GM23338 (cell line): Measurements from ENCODE around the gene OPN4. TPM values are rescaled to one million over a fixed set of nuclear protein-coding genes. Genes with fewer than 3 reads are reported as not detected.
A peak's percentile ranks its signal among the peaks of the same experiment; 100 is the strongest.

Experiments
- ATAC-seq: fragments of 200-7000 bp; cut with Tn5 transposase; 3 replicates; pipeline ENCODE4 v1.9.1; 2020
- DNase-seq: peaks from one replicate; pipeline ENCODE4 v3.0.0-alpha.2; 2015; ENCODE audit warnings: low spot score
- H2AFZ ChIP-seq: fragments of 200-600 bp; sonication (generic); 2 replicates; pipeline ENCODE4 v1.8.0; 2016; ENCODE audit warnings: antibody characterized with exemption, mild to moderate bottlenecking, moderate library complexity
- H3F3A ChIP-seq: fragments of 200-600 bp; sonication (generic); replicated peaks from 2 replicates; pipeline ENCODE4 v1.8.0; 2017; ENCODE audit warnings: antibody characterized with exemption, mixed run types, low read depth
- H3K27ac ChIP-seq: fragments of 200-600 bp; sonication (generic); 2 replicates; pipeline ENCODE4 v1.6.1; 2016; ENCODE audit warnings: low read depth
- H3K27me3 ChIP-seq: fragments of 200-600 bp; sonication (generic); 2 replicates; pipeline ENCODE4 v1.8.0; 2016; ENCODE audit warnings: mild to moderate bottlenecking, mixed run types, moderate library complexity; ENCODE audit not compliant: insufficient read depth
- H3K36me3 ChIP-seq: fragments of 200-600 bp; sonication (generic); 2 replicates; pipeline ENCODE4 v1.8.0; 2016; ENCODE audit warnings: mild to moderate bottlenecking; ENCODE audit not compliant: insufficient read depth
- H3K4me1 ChIP-seq: fragments of 200-600 bp; sonication (generic); 2 replicates; pipeline ENCODE4 v1.8.0; 2016; ENCODE audit warnings: mild to moderate bottlenecking, moderate library complexity; ENCODE audit not compliant: insufficient read depth
- H3K4me2 ChIP-seq: fragments of 200-600 bp; sonication (generic); 2 replicates; pipeline ENCODE4 v1.7.1; 2017; ENCODE audit warnings: mixed run types
- H3K4me3 ChIP-seq: fragments of 200-600 bp; sonication (generic); 2 replicates; pipeline ENCODE4 v1.6.1; 2016; ENCODE audit warnings: mixed run types
- H3K79me2 ChIP-seq: fragments of 200-600 bp; sonication (generic); replicated peaks from 2 replicates; pipeline ENCODE4 v1.8.0; 2017; ENCODE audit warnings: mild to moderate bottlenecking; ENCODE audit not compliant: insufficient read depth
- H3K9me2 ChIP-seq: fragments of 200-600 bp; sonication (generic); 2 replicates; pipeline ENCODE4 v1.8.0; 2017; ENCODE audit not compliant: insufficient read depth
- H4K20me1 ChIP-seq: fragments of 200-600 bp; sonication (generic); replicated peaks from 2 replicates; pipeline ENCODE4 v1.8.0; 2017; ENCODE audit warnings: mild to moderate bottlenecking; ENCODE audit not compliant: insufficient read depth
- H3K27ac Mint-ChIP-seq: 2 replicates; pipeline ENCODE4 v1.8.0; 2020; ENCODE audit warnings: inconsistent platforms, mild to moderate bottlenecking, moderate library complexity, mixed read lengths
- H3K27me3 Mint-ChIP-seq: 3 replicates; pipeline ENCODE4 v1.8.0; 2022; ENCODE audit warnings: low read depth, mild to moderate bottlenecking, moderate library complexity, mixed read lengths, inconsistent platforms; ENCODE audit not compliant: insufficient read depth, poor library complexity
- H3K36me3 Mint-ChIP-seq: 3 replicates; pipeline ENCODE4 v1.8.0; 2021; ENCODE audit warnings: low read depth, mild to moderate bottlenecking, inconsistent platforms, moderate library complexity, mixed read lengths
- H3K4me1 Mint-ChIP-seq: 3 replicates; pipeline ENCODE4 v1.8.0; 2020; ENCODE audit warnings: mild to moderate bottlenecking, inconsistent platforms, mixed read lengths
- H3K4me3 Mint-ChIP-seq: 3 replicates; pipeline ENCODE4 v1.8.0; 2021; ENCODE audit warnings: moderate library complexity, mild to moderate bottlenecking, inconsistent platforms, mixed read lengths
- H3K9me3 Mint-ChIP-seq: 3 replicates; pipeline ENCODE4 v1.8.0; 2020; ENCODE audit warnings: moderate library complexity, mild to moderate bottlenecking, inconsistent platforms, mixed read lengths
- CTCF ChIP-seq, 2 experiments: fragments of 200-600 bp in 1 of 2; sonication (generic) in 1 of 2; conservative IDR thresholded peaks; 2 replicates each; pipeline versions ENCODE4 v1.5.1 to v1.6.1; 2016 to 2017; ENCODE audit warnings: antibody characterized with exemption in 2 of 2, low read depth in 2 of 2, mild to moderate bottlenecking in 2 of 2, moderate library complexity in 1 of 2
- ETS1 ChIP-seq: IDR thresholded peaks from 2 replicates; pipeline ENCODE4 v1.6.1; 2016; ENCODE audit warnings: antibody characterized with exemption
- POLR2AphosphoS5 ChIP-seq: IDR thresholded peaks from 2 replicates; pipeline ENCODE4 v1.6.1; 2016; ENCODE audit warnings: antibody characterized with exemption, low read depth
- REST ChIP-seq: IDR thresholded peaks from one replicate; pipeline ENCODE4 v1.6.1; 2018; ENCODE audit warnings: antibody characterized with exemption; ENCODE audit not compliant: unreplicated experiment
- ZNF331 ChIP-seq: fragments of 250-450 bp; sonication (Bioruptor Pico); IDR thresholded peaks from 2 replicates; pipeline ENCODE4 v1.5.0; 2020; ENCODE audit warnings: low read depth, mild to moderate bottlenecking, moderate library complexity
- polyA plus RNA-seq: library from polyadenylated mRNA; unstranded; fragments of >200 nt; fragmentation: Nextera tagmentation; extraction: Ambion mirVana; gene quantifications from 2 replicates; pipeline ENCODE4 v1.2.1, GENCODE V29; 2016
- total RNA-seq: library from RNA; depleted of rRNA; stranded (reverse); fragments of >200 nt; shearing (Covaris generic); gene quantifications from 2 replicates; pipeline ENCODE4 v1.2.3, GENCODE V29; 2014

Gene OPN4
- total and polyA plus RNA-seq, 2 experiments from 2014 or later: not detected

- TF ChIP-seq REST: no peak
Measured at GRCh38 chr10:86682675-86683074, 28.3 kb downstream of the OPN4 start (continued).

GRCh38 chr10:86684331-86685097 lies 30.2 kb downstream of the OPN4 start:
- Histone ChIP-seq H3K36me3 (no peaks in the 10 kb centered on the region), H3K79me2 (no peaks in the 10 kb centered on the region), H3F3A (no peaks in the 10 kb centered on the region), H3K4me1 (peaks cover 6% of the 10 kb centered on the region; the same call in 1 of the 2 replicates), H3K27me3 (no peaks in the 10 kb centered on the region), H3K4me3 (no peak overlapping the region), H2AFZ (peak overlapping the region; percentile 78), H3K9me2 (no peaks in the 10 kb centered on the region), H4K20me1 (no peaks in the 10 kb centered on the region), H3K27ac (no peak overlapping the region), H3K4me2 (no peak overlapping the region)
- H3K4me1 Mint-ChIP-seq: peaks cover 41% of the 10 kb centered on the region
- no peak overlapping the region for H3K4me3 Mint-ChIP-seq
- peak; percentile 61 for ATAC-seq
- no peaks in the 10 kb centered on the region for H3K9me3 Mint-ChIP-seq
- peaks cover 15% of the 10 kb centered on the region for H3K27me3 Mint-ChIP-seq
- peak; percentile 60 for DNase-seq
- no peak overlapping the region for H3K27ac Mint-ChIP-seq
- H3K36me3 Mint-ChIP-seq: no peaks in the 10 kb centered on the region
- TF ChIP-seq ZNF331 (CRISPR knock-in tag) (no peak), ETS1 (no peak), POLR2AphosphoS5 (no peak), CTCF (conservative IDR thresholded peaks at IDR 0.05; ENCODE audit: low read depth in 2 of 2) (peak; percentile 57 to 83)

GRCh38 chr10:86685416-86685815 lies 31.1 kb downstream of the OPN4 start:
- Histone ChIP-seq H3K4me3 (no peak overlapping the region), H2AFZ (peak overlapping the region; percentile 32; the same call in 1 of the 2 replicates), H3K9me2 (no peaks in the 10 kb centered on the region), H4K20me1 (no peaks in the 10 kb centered on the region), H3K36me3 (no peaks in the 10 kb centered on the region), H3K27me3 (no peaks in the 10 kb centered on the region), H3K4me2 (no peak overlapping the region), H3F3A (no peaks in the 10 kb centered on the region), H3K79me2 (no peaks in the 10 kb centered on the region), H3K27ac (no peak overlapping the region), H3K4me1 (peaks cover 6% of the 10 kb centered on the region; the same call in 1 of the 2 replicates)
- ATAC-seq (no peak), DNase-seq (no peak)
- Mint-ChIP-seq H3K27me3 (peaks cover 14% of the 10 kb centered on the region), H3K36me3 (no peaks in the 10 kb centered on the region), H3K4me3 (no peak overlapping the region), H3K9me3 (no peaks in the 10 kb centered on the region), H3K27ac (no peak overlapping the region), H3K4me1 (peaks cover 41% of the 10 kb centered on the region)
- TF ChIP-seq POLR2AphosphoS5 (no peak), ZNF331 (CRISPR knock-in tag) (no peak)
